ENCODE data around the gene FFAR1. TPM values are rescaled to one million over a fixed set of nuclear protein-coding genes. Genes with fewer than 3 reads are reported as not detected.

FFAR1 gene
- total and polyA plus RNA-seq, 2 of the 8 experiments (the other 6 are each of a cell fraction or from before 2014, with no cell fraction given): not detected

DNA sequence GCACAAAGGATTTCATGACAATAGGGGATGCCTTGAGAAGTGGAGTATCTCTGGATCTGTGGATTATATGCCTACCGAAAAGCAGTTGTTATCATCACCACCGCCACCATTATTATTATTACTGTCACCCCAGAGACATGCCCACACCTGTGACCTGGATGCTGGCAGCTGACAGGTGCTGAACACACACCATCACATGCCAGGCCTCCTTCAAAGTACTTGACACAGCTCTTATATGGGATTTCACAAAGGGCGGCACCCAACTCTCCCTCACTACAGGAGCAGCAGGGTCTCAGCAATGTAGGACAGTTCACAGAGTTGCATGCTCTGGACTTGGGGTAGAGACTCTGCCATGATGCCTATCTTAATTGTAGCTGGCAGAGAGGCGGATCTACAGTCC lies 17.6 kb downstream of the FFAR1 start:
- FAIRE-seq (no peak), DNase-seq (ENCODE audit: low read depth in 1 of 2, low spot score in 2 of 2) (no peak)
- no peaks in the 10 kb centered on the region for H3K9me3 ChIP-seq (ENCODE audit: insufficient read depth in 2 of 2, low read depth in 1 of 2, low read length in 1 of 2)
- no peak overlapping the region for H3K56ac ChIP-seq (replicated peaks; ENCODE audit: insufficient read length, low read depth, low read length)
- no peak overlapping the region for H4K8ac ChIP-seq (ENCODE audit: extremely low read depth, insufficient read depth, low read length)
- no peak overlapping the region for H3K4ac ChIP-seq (replicated peaks; ENCODE audit: insufficient read length, low read depth, low read length)
- H3K23me2 ChIP-seq (ENCODE audit: low read depth, low read length): no peaks in the 10 kb centered on the region
- no peak overlapping the region for H2BK5ac ChIP-seq (ENCODE audit: low read depth, low read length)
- no peak overlapping the region for H2BK120ac ChIP-seq (replicated peaks; ENCODE audit: low read depth, low read length)
- CTCF ChIA-PET (ENCODE audit: partially characterized antibody): interaction anchor here (1.0 to 1.2 kb wide), 4 partner anchors 11 to 104 kb away, joined by 3 read pairs; no protein-coding TSS in a partner anchor
- H4K91ac ChIP-seq (replicated peaks; ENCODE audit: insufficient read length, low read length): no peak overlapping the region
- no peak overlapping the region for H2AFZ ChIP-seq (ENCODE audit: low read length)
- no peaks in the 10 kb centered on the region for H3K36me3 ChIP-seq (ENCODE audit: control insufficient read depth in 2 of 4, insufficient read depth in 4 of 4, low read length in 3 of 4)
- POLR2A ChIA-PET (ENCODE audit: partially characterized antibody): no interaction called here
- H4K20me1 ChIP-seq (replicated peaks in 1 of 2; ENCODE audit: control insufficient read depth in 1 of 2, insufficient read depth in 2 of 2, low read length in 2 of 2): no peaks in the 10 kb centered on the region
- no peak overlapping the region for H4K5ac ChIP-seq (ENCODE audit: insufficient read length, low read depth, low read length)
- WGBS, 2 experiments (ENCODE audit: extremely low coverage in 1 of 2, insufficient coverage in 1 of 2, insufficient read length in 1 of 2, insufficient replicate concordance in 2 of 2, low coverage in 1 of 2, low lambda C conversion rate in 2 of 2, missing lambda C conversion rate in 1 of 2): 83% methylated on average over 4 of the region's 4 CpGs; no CpG with 5 or more reads in 1 of the 2 experiments
- no peak overlapping the region for H2BK15ac ChIP-seq (ENCODE audit: low read length)
- no peaks in the 10 kb centered on the region for H3K27me3 ChIP-seq (replicated peaks in 1 of 4; ENCODE audit: control insufficient read depth in 3 of 4, extremely low read depth in 1 of 4, insufficient read depth in 3 of 4, low read length in 3 of 4)
- no peak overlapping the region for H3K18ac ChIP-seq (ENCODE audit: extremely low read depth, low read length)
- no peaks in the 10 kb centered on the region for H3K4me1 ChIP-seq (replicated peaks in 1 of 4; ENCODE audit: control insufficient read depth in 3 of 4, insufficient read depth in 4 of 4, low read length in 3 of 4)
- no peak overlapping the region for H2BK20ac ChIP-seq (ENCODE audit: low read length)
- no peak overlapping the region for H3K27ac ChIP-seq (ENCODE audit: low read depth, low read length)
- no peak overlapping the region for H2BK12ac ChIP-seq (ENCODE audit: low read depth, low read length)
- H2AK5ac ChIP-seq (ENCODE audit: low read depth, low read length): no peak overlapping the region
- H3K79me2 ChIP-seq (ENCODE audit: control insufficient read depth in 1 of 2, insufficient read depth in 2 of 2, low read length in 2 of 2): no peaks in the 10 kb centered on the region
- no peak overlapping the region for H3K4me3 ChIP-seq (ENCODE audit: extremely low read depth in 1 of 4, insufficient read depth in 2 of 4, low read depth in 3 of 4, low read length in 4 of 4)
- no peak for TF ChIP-seq EP300 (IDR thresholded peaks at IDR 0.05; ENCODE audit: borderline replicate concordance in 1 of 2, low read depth in 2 of 2, low read length in 2 of 2)
- no peak for TF ChIP-seq CBX8 (IDR thresholded peaks at IDR 0.05; ENCODE audit: borderline replicate concordance, low read depth, low read length)
- TF ChIP-seq CTBP2 (IDR thresholded peaks at IDR 0.05; ENCODE audit: borderline replicate concordance, insufficient read depth, insufficient read length, low read length): no peak
- TF ChIP-seq POU5F1 (IDR thresholded peaks at IDR 0.05; ENCODE audit: low read depth, low read length): no peak
- no peak for TF ChIP-seq KDM1A (IDR thresholded peaks at IDR 0.05; ENCODE audit: borderline replicate concordance, low read length)
- no peak for TF ChIP-seq SUZ12 (IDR thresholded peaks at IDR 0.05; ENCODE audit: low read length)
- no peak for TF ChIP-seq SIRT6 (IDR thresholded peaks at IDR 0.05; ENCODE audit: low read length)
- no peak for TF ChIP-seq POLR2A (IDR thresholded peaks at IDR 0.05; ENCODE audit: control extremely low read depth in 1 of 2, low read depth in 2 of 2, low read length in 2 of 2)
- no peak for TF ChIP-seq SIX5 (IDR thresholded peaks at IDR 0.05; ENCODE audit: low read depth, low read length)
- no peak for TF ChIP-seq TAF1 (IDR thresholded peaks at IDR 0.05; ENCODE audit: low read depth, low read length)
- H3K79me1 ChIP-seq (ENCODE audit: low read depth, low read length): no peaks in the 10 kb centered on the region
- H3K23ac ChIP-seq (ENCODE audit: insufficient read length): no peak overlapping the region
- no peak overlapping the region for H3K14ac ChIP-seq (ENCODE audit: insufficient read length)
- H3K9ac ChIP-seq (replicated peaks in 1 of 4; ENCODE audit: extremely low read depth in 1 of 4, low read depth in 3 of 4, low read length in 3 of 4): no peak overlapping the region
- no peak overlapping the region for H3K4me2 ChIP-seq (ENCODE audit: insufficient read depth in 1 of 2, low read depth in 2 of 2, low read length in 2 of 2)
